ENCODE data around the gene GABBR2. TPM values are rescaled to one million over a fixed set of nuclear protein-coding genes. Genes with fewer than 3 reads are reported as not detected.

The GABBR2 gene
- total RNA-seq, 4 donors from 2014 or later, result under 0.01 to 0.62 TPM; not detected in 2

- Histone ChIP-seq H3K36me3 (no peaks in the 10 kb centered on the region), H3K27ac (no peak overlapping the region), H3K4me1 (no peaks in the 10 kb centered on the region), H3K27me3 (no peaks in the 10 kb centered on the region), H3K9me3 (no peaks in the 10 kb centered on the region), H3K4me3 (no peak overlapping the region)
- TF ChIP-seq POLR2A (IDR thresholded peaks at IDR 0.05), result no peak
- intact Hi-C loops (cut with DNase I; ENCODE audit: low total_unique reads), result no loop called here
- DNase-seq, result no peak
These were observed 131.9 kb downstream of the GABBR2 start for GRCh38 chr9:98576859-98577258.

GRCh38 chr9:98576354-98576753 lies 132.4 kb downstream of the GABBR2 start:
- no peak for TF ChIP-seq CTCF (IDR thresholded peaks at IDR 0.05)
- no peak for TF ChIP-seq POLR2A (IDR thresholded peaks at IDR 0.05)
- no peaks in the 10 kb centered on the region for H3K9me3 ChIP-seq
- no peaks in the 10 kb centered on the region for H3K36me3 ChIP-seq
- H3K27ac ChIP-seq, result no peak overlapping the region
- H3K27me3 ChIP-seq, result no peaks in the 10 kb centered on the region
- intact Hi-C loops (cut with DNase I; ENCODE audit: low total_unique reads), result no loop called here
- H3K4me3 ChIP-seq, result no peak overlapping the region
- no peak for DNase-seq
- no peaks in the 10 kb centered on the region for H3K4me1 ChIP-seq

- DNase-seq, result no peak
- TF ChIP-seq POLR2A (IDR thresholded peaks at IDR 0.05) (no peak), CTCF (IDR thresholded peaks at IDR 0.05) (no peak)
- H3K27me3 ChIP-seq, result no peaks in the 10 kb centered on the region
- H3K36me3 ChIP-seq, result no peaks in the 10 kb centered on the region
- no peaks in the 10 kb centered on the region for H3K9me3 ChIP-seq
- H3K4me1 ChIP-seq, result no peaks in the 10 kb centered on the region
- H3K27ac ChIP-seq, result no peak overlapping the region
- intact Hi-C loops (cut with DNase I; ENCODE audit: low total_unique reads), result no loop called here
- no peak overlapping the region for H3K4me3 ChIP-seq
These were observed 133.1 kb downstream of the GABBR2 start for GRCh38 chr9:98575379-98576346.

GRCh38 chr9:98573749-98574278 lies 134.9 kb downstream of the GABBR2 start:
- DNase-seq, result no peak
- no peak overlapping the region for H3K27ac ChIP-seq
- intact Hi-C loops (cut with DNase I; ENCODE audit: low total_unique reads), result no loop called here
- H3K4me3 ChIP-seq, result no peak overlapping the region
- H3K36me3 ChIP-seq, result no peaks in the 10 kb centered on the region
- TF ChIP-seq POLR2A (IDR thresholded peaks at IDR 0.05), result no peak
- no peak for TF ChIP-seq CTCF (IDR thresholded peaks at IDR 0.05)
- no peaks in the 10 kb centered on the region for H3K9me3 ChIP-seq
- no peaks in the 10 kb centered on the region for H3K27me3 ChIP-seq
- no peaks in the 10 kb centered on the region for H3K4me1 ChIP-seq

- Histone ChIP-seq H3K36me3 (no peaks in the 10 kb centered on the region), H3K4me3 (no peak overlapping the region), H3K27ac (no peak overlapping the region), H3K9me3 (no peaks in the 10 kb centered on the region), H3K27me3 (no peaks in the 10 kb centered on the region), H3K4me1 (no peaks in the 10 kb centered on the region)
- TF ChIP-seq POLR2A (IDR thresholded peaks at IDR 0.05) (no peak), CTCF (IDR thresholded peaks at IDR 0.05) (no peak)
- intact Hi-C loops (cut with DNase I; ENCODE audit: low total_unique reads), result no loop called here
- DNase-seq, result no peak
These were observed 135.9 kb downstream of the GABBR2 start for GRCh38 chr9:98572796-98573195.

Data from uterus (tissue), 4 donors.